WI38 (cell line): ENCODE data around the gene TMEM184A.
"Not testable (repeated sequence)": the region's sequence is repeated elsewhere in the genome, so short reads cannot be mapped to it uniquely, and the experiment has no call there.

Experiments
- H3K4me3 ChIP-seq: 2 replicates; pipeline ENCODE4 v1.5.1; 2011; ENCODE audit warnings: low read depth, mild to moderate bottlenecking, control low read depth, low read length
- CTCF ChIP-seq: IDR thresholded peaks from 2 replicates; pipeline ENCODE4 v1.5.1; 2012; ENCODE audit warnings: low read depth, mild to moderate bottlenecking, control low read depth, low read length

TMEM184A gene

GRCh38 chr7:1584700-1585099, 28.7 kb upstream of the TMEM184A start:
- H3K4me3 ChIP-seq, result no peak overlapping the region
- TF ChIP-seq CTCF, result no peak

- H3K4me3 ChIP-seq, result not testable (repeated sequence)
These were observed 27.4 kb upstream of the TMEM184A start for GRCh38 chr7:1583241-1583930.

DNA sequence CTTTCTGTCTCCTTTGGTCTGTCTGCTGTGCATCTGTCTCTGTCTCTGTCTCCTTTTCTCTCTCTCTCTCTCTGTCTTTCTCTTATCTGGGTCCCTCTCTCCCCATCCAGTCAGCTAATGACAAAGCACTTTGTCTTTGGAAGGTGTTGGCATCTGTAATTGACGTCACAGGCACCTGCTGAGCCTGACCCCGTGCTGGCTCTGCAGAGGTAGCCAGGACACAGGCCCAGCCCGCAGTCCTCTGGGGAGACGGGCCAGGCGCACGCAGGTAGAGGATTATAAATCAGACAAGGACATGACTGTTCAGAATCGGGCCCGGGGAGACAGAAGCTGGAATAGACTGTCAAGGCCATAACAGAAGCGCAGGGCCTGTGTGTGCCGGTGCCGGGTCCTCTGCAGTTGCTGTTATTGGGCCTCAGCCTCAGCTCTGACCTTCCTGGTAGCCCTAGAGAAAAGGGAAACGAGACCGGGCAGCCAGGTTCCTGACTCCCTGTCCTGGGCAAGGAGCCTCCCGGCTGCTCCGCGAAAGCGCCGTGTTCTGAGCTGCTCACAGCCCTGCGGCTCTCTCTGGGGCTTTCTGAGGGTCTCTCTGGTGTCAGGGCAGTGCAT, 24.5 kb upstream of the TMEM184A start:
- H3K4me3 ChIP-seq, result no peak overlapping the region
- TF ChIP-seq CTCF, result no peak

DNA sequence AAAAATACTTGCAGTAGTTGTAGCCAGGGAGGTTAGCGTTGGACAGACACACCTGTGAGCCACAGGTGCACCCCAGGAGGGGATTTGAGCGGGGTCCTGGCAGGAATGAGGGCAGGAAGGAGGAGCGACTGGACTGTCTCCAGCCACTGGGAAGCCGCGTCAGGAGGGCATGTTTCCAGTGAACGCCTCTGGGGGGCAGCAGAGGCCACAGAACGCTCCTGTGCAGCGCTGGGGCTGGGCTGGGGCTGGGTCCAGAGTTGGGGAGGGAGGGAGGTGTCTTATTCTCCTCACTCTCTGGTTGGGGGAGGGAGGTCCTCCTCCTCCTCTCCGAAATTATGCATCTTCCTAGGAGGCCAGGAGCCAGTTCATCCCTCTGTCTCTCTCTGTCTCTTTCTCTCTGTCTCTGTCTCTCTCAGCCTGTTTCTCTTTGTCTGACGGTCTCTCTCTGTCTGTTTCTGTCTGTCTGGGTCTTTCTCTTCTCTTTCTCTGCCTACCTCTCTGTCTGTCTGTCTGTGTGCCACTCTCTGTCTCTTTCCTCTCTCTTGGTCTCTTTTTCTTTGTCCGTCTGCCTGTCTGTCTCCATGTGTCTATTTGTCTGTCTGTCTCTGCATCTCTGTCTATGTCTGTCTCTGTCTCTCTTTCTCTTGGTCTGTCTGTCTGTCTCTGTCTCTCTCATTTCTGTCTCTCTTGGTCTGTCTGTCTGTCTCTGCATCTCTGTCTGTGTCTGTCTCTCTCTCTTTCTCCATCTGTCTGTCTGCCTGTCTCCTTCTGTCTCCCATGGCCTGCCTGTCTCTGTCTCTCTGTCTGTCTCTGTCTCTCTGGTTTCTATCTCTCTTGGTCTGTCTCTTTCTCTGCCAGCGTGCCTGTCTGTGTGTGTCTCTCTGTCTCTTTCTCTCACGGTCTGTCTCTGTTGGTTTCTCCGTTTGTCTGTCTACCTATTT, 23.7 kb upstream of the TMEM184A start:
- TF ChIP-seq CTCF, result peak; percentile 83

DNA sequence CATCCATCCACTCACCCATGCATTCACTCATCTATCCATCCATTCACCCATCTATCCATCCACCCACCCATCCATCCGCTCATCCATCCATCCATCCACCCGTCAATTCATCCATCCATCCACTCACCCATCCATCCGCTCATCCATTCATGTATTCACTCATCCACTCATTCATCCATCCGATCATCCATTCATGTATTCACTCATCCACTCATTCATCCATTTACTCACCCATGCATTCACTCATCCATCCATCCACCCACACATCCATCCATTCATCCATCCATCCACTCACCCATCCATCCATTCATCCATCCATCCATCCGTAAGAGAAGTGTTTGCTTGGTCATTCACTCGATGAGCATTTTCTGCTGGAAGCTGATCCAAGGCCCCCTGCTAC, 22.5 kb upstream of the TMEM184A start:
- no peak for TF ChIP-seq CTCF
- H3K4me3 ChIP-seq, result no peak overlapping the region

More for the DNA sequence above, 23.7 kb upstream of the TMEM184A start:
- no peak overlapping the region for H3K4me3 ChIP-seq

DNA sequence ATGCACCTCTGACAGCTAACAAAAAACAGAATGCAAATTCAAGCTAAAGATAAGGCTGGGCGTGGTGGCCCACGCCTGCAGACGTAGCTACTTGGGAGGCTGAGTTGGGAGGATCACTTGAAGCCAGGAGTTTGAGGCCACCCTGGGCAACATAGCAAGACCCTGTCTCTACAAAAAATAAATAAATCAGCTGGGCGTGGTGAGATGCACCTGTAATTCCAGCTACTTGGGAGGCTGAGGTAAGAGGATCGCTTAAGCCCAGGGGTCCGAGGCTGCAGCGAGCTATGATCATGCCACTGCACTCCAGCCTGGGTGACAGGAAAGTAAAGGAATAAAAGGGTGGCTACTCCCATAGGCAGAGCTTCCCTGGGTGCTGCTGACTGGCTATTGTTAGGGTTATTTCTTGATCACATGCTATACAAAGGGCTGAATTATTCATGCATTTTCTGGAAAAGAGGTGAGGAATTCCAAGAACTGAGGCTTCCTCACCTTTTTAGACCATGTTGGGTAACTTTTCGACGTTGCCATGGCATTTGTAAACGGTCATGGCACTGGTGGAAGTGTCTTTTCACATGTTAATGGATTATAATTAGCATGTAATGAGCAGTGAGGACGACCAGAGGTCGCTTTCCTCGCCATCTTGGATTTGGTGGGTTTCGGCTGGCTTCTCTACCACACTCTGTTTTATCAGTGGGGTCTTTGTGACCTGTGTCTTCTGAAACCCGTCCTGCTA, 20.7 kb upstream of the TMEM184A start:
- TF ChIP-seq CTCF, result no peak

DNA sequence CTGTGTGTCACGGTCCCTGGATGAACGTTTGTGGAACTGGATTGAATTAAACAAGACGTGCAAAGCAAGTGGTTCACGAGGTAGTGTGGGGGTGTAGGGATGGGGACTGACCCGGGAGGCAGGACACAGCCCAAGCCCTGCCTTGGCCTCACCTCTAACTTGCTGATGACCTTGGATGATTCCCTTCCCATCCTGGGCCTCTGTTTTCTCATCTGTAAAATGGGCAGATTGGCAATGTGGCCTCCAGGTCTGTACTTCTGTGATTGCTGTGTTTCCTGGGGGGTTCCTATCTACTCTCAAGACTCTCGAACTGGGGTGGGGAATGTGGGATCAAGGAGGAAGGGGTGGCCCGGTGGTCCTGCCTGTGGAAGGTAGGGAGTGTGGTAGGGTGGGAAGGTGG, 19.8 kb upstream of the TMEM184A start:
- H3K4me3 ChIP-seq, result no peak overlapping the region
- TF ChIP-seq CTCF, result no peak

More for the DNA sequence above, 20.7 kb upstream of the TMEM184A start:
- no peak overlapping the region for H3K4me3 ChIP-seq
